ENCODE data around the gene CCK.

- TF ChIP-seq ZNF70 (CRISPR knock-in tag; IDR thresholded peaks at IDR 0.05), result no peak
- TF ChIP-seq ZC3H10 (CRISPR knock-in tag; IDR thresholded peaks at IDR 0.05), result no peak
- no peak for TF ChIP-seq PATZ1 (CRISPR knock-in tag; IDR thresholded peaks at IDR 0.05; ENCODE audit: borderline replicate concordance)
- TF ChIP-seq CREB5 (CRISPR knock-in tag; IDR thresholded peaks at IDR 0.05; ENCODE audit: low read depth), result no peak
Observed at GRCh38 chr3:42314411-42314810, 48.4 kb upstream of the CCK start.
